Left ventricle myocardium superior (tissue), 1 donor: ENCODE measurements around the gene KLF7. TPM values are rescaled to one million over a fixed set of nuclear protein-coding genes. Genes with fewer than 3 reads are reported as not detected.

Experiments used
- ATAC-seq: fragments of 200-7000 bp; cut with Tn5 transposase; one replicate; pipeline ENCODE4 v1.9.1; 2020; ENCODE audit warnings: mild to moderate bottlenecking, moderate library complexity
- DNase-seq: peaks from one replicate; pipeline ENCODE4 v3.0.0-alpha.2; 2020
- intact Hi-C: fragments of 100-400 bp; cut with micrococcal nuclease; formaldehyde crosslinking; loops from one replicate; pipeline ENCODE4 v1.11.0; 2022
- total RNA-seq: library from RNA; stranded (reverse); fragmentation: NEBNext Ultra II Directional; extraction: Animal tissue kit (Norgen Biotek cat#: 25700); gene quantifications from one replicate; pipeline ENCODE4 v1.2.1, GENCODE V29; 2021
- donor health status: DM: no; HTN: yes; CAD: no; lungs with severe emphysema.

Gene KLF7
- total RNA-seq, 1 donor from 2014 or later = 22.2 TPM

- ATAC-seq = no peak
- intact Hi-C loops = no loop called here
- no peak for DNase-seq
These were observed 12.3 kb downstream of the KLF7 start for GRCh38 chr2:207153266-207153975.

DNA sequence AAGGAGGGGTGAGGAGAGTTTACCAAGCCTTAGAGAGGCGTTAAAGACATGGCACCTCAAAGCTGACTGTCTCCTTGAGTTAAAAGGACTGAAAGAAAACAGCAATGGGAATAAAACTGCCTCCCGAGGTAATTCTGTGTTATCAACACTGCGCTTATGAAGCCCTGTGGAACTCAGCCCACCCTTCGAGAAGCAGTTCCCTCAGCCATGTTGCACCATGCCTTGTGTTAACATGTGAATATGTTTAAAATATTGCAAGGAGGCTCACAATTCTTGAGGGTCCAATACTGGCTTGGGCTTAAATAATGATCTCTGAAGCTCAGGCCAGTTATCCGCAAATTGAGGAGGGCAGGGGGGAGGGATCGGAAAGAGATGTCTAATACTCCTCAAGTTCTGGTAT is 14.7 kb downstream of the KLF7 start:
- no peak for DNase-seq
- intact Hi-C loops = no loop called here
- no peak for ATAC-seq

DNA sequence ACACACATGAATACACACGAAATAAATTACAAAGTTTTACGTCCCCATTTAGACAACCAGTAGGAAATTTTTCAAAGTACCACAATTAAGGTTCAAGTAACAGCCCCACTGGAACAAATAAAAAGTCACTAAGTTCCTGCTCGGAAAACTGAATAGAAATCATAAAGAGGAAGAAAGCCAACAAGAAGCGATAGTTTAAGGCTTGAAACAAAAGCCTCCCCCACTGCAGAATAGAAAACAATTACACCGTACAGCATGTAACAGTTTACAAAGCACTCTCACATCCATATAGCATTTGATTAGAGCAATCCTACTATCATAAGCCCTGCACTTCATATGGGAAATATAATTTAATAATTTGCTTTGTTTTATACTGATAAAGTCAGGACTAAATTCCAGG is 15.5 kb downstream of the KLF7 start:
- no peak for DNase-seq
- no peak for ATAC-seq
- intact Hi-C loops = no loop called here

DNA sequence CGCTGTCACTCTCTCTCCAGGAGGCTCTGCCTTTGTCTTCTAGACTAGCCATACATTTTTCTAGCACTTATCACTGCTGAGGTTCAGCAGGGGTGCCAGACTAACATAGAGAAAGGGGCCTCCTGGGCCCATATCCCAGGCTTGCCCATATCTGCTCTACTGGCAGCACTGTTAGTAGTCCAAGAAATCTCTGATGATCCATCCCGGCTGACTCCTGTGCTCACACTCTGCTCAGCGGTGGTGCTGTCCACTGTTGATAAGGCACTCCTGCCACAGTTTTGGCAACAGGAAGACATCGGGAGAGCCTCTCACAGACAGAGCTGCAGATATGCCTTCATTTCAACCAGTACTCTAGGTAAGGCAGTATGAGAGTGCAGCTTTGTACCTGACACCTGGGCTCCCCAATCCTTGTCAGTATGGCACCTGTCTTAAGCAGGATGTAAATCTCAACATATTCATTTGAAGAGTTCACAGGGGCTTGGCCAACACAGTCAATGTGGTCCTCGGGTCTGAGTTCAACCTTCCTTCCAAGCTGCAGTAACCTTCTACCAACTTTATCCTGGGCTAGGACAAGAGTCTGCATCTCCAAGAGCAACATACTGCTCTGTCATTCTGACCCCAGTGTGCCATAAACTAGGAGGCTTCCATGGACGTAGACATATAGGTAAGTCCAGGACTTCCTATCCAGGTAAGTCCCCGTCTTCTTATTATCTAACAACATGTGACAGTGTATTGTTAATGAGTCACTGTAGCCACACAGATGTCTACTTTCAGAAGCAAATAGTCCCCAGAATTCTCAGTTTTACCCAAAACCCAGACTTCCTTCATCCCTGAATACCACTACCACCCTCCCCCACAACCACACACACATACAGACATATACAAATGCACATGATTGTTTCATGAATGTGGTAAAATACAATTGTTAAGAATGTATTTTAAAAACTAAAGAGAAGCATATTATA is 16.2 kb downstream of the KLF7 start:
- intact Hi-C loops = no loop called here
- DNase-seq (peak; percentile 60), ATAC-seq (peak; percentile 85)

DNA sequence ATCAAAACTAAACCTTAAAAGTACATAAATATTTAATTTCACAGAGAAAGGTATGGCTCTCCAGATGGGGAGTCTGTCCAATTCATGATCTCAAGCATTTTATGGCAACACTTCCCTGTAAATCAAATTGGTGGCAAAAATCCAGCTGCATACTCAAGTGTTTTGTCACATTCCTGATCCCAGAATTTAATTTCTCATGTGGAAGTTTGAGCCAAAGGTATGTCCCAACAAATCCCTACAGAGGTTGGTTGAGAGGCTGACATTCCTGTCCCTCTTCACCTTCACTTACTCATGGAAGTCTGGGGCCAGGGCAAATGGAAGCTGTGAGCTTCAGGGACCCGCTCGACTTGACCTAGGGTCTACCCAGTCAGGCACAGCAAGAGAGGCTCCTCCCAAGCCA is 17.7 kb downstream of the KLF7 start:
- no peak for DNase-seq
- intact Hi-C loops = no loop called here
- ATAC-seq = no peak

DNA sequence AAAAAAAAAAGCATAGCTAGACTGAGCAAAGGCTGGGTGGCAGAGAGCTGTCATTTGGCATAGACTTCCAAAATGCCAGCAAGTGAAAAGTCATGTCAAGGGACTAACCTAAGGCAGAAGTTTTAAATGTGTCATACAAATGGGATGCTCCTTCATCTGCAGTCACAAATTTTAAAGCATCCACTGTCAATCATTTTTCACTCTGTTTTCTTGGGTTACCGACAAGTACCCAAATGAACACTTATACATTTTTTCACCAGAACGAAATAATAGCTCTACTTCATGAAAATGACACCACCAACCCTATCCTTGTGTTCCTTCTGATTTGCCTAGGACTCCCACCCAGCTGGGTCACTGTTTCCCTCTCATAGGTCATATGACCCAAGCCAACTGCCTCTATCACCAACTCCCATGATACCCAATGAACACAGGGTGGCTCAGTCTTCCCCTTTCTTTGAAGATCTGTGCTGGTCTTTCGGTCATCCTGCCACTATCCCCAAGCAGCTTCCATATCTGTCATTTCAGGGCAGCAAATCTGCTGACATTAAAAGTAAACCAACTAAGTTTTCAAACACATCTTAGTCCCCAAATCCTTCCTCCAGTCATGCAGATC is 21.5 kb downstream of the KLF7 start:
- ATAC-seq (no peak), DNase-seq (no peak)
- intact Hi-C loops = no loop called here

GRCh38 chr2:207143215-207144172 is 22.3 kb downstream of the KLF7 start:
- ATAC-seq = peak; percentile 88
- intact Hi-C loops = no loop called here
- DNase-seq = peak; percentile 82

DNA sequence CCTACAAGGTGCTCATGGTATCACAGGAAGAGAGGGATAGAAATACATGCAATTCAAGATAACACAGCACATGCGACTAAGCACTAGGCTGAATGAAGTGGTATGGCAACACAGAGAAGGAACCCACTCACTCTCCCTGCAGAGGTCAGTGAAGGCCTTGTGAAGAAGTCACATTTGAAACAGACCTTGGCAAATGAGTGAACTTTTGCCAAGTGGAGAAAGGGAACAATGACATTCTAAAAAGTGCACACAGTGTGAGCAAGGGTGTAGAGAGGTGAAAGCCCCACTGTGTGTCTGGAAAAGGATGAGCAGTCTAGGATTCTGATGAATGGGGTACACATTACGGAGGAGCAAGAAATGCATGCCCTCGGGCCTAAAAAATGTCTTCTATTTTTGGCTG is 23.3 kb downstream of the KLF7 start:
- no peak for DNase-seq
- ATAC-seq = peak; percentile 45
- intact Hi-C loops = no loop called here

DNA sequence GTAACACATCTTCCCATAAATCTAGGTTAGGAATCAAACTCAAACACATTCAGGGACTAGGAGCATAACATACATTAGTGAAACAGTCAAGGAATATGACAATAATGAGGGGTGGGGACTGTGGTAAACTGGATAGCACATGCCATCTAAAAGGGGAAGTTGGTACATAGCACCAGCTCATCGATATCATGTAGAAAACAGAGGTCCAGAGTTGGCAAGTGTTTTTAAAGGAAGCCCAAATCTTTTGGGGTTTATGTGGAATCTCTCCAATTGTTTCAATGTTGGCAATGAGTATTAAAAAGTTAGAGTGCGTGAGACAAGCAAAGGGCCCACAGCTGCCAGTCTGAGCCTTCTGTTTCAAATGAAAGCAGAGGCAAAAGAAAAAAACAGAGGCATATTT is 24.4 kb downstream of the KLF7 start:
- DNase-seq = no peak
- no peak for ATAC-seq
- intact Hi-C loops = no loop called here

GRCh38 chr2:207140265-207140664 is 25.5 kb downstream of the KLF7 start:
- DNase-seq (no peak), ATAC-seq (no peak)
- intact Hi-C loops = no loop called here

DNA sequence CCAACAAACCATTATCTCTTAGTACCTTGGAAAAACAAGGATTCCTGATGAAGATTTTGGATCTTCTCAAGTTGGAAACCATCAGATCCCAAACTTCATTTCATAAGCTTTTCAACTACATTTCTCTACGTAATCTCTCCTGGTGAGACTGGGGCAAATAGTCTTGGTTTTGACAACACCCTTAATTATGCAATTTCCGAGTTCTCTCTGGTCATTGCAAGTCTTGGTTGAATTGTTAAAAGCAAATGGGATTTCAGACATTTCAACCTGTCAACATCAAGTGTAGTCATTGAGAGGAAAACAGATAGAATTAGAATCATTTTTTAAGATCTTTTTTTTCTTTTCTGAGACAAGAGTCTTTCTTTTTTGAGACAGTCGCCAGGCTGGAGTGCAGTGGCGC is 26.2 kb downstream of the KLF7 start:
- intact Hi-C loops = no loop called here
- ATAC-seq = no peak
- DNase-seq = no peak

DNA sequence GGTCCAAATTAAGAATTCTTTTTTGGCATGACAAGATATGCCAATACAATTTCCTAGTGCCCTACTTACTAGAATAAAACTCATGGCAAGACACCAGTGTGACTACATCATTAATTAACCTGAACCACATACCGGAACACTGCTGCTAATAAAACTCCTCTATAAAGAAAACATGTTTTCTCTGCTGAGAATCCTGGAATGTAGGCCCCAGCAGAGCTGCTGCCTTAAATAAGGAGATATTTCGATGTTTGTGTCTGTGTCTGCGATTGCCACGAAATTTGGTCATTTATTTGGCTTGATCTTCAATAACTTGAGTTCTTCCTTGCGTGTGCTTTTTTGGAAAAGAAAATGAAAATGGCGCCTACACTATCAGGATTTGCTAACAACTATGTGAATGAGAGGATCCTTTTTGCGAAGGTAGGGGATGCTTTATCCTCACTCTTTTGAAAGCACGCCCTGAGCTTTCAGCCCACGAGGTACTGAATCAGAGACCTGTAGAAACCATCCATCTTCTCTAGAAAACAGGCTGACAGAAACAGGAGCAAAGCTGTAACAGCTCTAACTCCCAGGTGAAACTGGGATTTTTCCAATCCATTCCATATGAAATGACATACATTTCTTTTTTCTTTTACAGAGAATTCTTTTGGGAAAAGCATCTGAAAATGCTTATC is 27.0 kb downstream of the KLF7 start:
- DNase-seq (no peak), ATAC-seq (no peak)
- intact Hi-C loops = no loop called here

DNA sequence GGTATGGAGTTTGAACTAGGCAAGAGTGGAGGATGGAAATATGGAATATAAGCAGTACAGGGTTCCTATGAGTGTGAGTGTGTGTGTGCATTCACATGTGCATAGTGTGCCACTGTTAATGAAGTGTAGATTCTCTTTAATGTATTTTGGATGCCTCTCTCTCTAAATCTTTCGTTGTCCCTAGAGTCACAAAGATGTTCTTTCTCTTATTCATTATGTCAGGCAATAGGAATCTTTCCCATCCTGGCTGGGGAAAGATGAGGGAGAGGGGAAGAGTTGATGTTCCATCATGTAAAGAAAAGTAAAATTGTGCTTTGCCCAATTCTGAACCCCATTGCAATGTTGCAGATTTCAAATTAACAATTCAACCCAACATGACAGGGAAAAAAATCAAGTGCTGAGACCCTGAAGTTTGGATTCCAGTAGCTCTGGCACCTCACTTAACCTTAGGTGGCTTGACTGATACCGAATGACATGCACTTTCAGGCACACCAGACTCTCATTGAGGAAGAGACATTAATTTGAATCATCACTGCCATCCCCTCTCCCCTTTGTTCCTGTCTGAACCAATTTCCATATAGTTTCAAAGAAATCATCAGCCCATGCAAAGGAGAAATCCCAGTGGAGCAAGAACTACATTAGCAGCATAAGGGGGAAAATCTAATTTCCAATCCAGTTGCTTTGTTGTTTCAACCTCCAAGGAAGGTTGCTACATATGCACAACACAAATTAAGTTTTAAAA is 28.0 kb downstream of the KLF7 start:
- intact Hi-C loops = no loop called here
- ATAC-seq = no peak
- no peak for DNase-seq

DNA sequence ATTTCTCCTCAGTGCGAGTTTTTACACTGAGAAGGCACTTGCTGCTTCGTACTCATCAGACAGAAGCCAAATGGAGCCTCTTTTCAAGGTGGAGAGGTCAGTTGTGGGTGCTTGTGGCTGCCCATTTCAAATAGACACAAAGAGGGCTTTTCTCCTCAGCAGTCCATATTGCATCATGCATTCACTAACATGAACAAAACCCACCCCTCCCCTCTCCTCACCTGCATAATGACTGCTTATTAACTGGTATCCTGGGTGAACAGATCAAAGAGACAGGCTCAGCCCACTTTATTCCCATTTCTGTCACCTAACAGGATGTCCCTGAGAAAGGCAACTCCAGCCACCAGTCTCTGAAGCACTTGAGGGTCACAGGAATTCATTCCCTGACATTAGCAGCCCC is 28.9 kb downstream of the KLF7 start:
- intact Hi-C loops = no loop called here
- DNase-seq (no peak), ATAC-seq (no peak)

GRCh38 chr2:207135801-207136457 is 29.8 kb downstream of the KLF7 start:
- intact Hi-C loops = loop anchor here (2.0 kb wide), 1 partner anchor 41 kb away; no protein-coding TSS in a partner anchor
- ATAC-seq (no peak), DNase-seq (no peak)

GRCh38 chr2:207135340-207135739 is 30.4 kb downstream of the KLF7 start:
- no peak for DNase-seq
- intact Hi-C loops = loop anchor here (2.0 kb wide), 1 partner anchor 41 kb away; no protein-coding TSS in a partner anchor
- ATAC-seq = no peak
